Muscle of leg (tissue), 11 donors: ENCODE data around the gene UBAC2. TPM values are rescaled to one million over a fixed set of nuclear protein-coding genes. Genes with fewer than 3 reads are reported as not detected.

Experiments used
- DNase-seq: peaks from one replicate; pipeline ENCODE4 v3.0.0; 2013
- H3K27ac ChIP-seq: one replicate; pipeline ENCODE4 v1.5.1; 2013; ENCODE audit warnings: mild to moderate bottlenecking, low read length, control low read depth
- H3K27me3 ChIP-seq: one replicate; pipeline ENCODE4 v1.6.1; 2013; ENCODE audit warnings: low read length; ENCODE audit not compliant: control insufficient read depth, insufficient read depth
- H3K36me3 ChIP-seq: one replicate; pipeline ENCODE4 v1.6.1; 2013; ENCODE audit warnings: low read length; ENCODE audit not compliant: control insufficient read depth, insufficient read depth
- H3K4me1 ChIP-seq: one replicate; pipeline ENCODE4 v1.6.1; 2013; ENCODE audit warnings: low read length; ENCODE audit not compliant: control insufficient read depth, insufficient read depth
- H3K4me3 ChIP-seq: one replicate; pipeline ENCODE4 v1.5.1; 2013; ENCODE audit warnings: low read length, control low read depth
- H3K9me3 ChIP-seq: replicated peaks from 2 replicates; pipeline ENCODE4 v1.6.1; 2013; ENCODE audit warnings: low read depth, low read length; ENCODE audit not compliant: control insufficient read depth
- WGBS: methylation state at CpG from one replicate; pipeline ENCODE4 v1.1.5; 2013; ENCODE audit warnings: missing lambda C conversion rate; ENCODE audit not compliant: insufficient coverage; 5-methylcytosine and 5-hydroxymethylcytosine counted together
- polyA plus RNA-seq, 8 donors: library from polyadenylated mRNA; unstranded; fragments of 120-200 nt; gene quantifications; one replicate each; pipeline versions ENCODE4 v1.2.1 to v1.2.3, GENCODE V29; 2013; ENCODE audit warnings: inconsistent platforms in 1 of 8, low replicate concordance in 1 of 8; ENCODE audit not compliant: insufficient read length in 8 of 8, insufficient read depth in 1 of 8
- total RNA-seq: library from RNA; stranded (reverse); fragments of 120-200 nt; gene quantifications from one replicate; pipeline ENCODE4 v1.2.4, GENCODE V29; 2013

Gene UBAC2
- total and polyA plus RNA-seq, 9 donors, result 46.3 to 92.6 (median 84.7) TPM

GRCh38 chr13:99289271-99289670, 88.6 kb downstream of the UBAC2 start:
- 100% methylated on average over 1 of the region's 2 CpGs for WGBS
- Histone ChIP-seq H3K36me3 (peaks cover 3% of the 10 kb centered on the region), H3K27ac (no peak overlapping the region), H3K9me3 (no peaks in the 10 kb centered on the region), H3K27me3 (no peaks in the 10 kb centered on the region), H3K4me1 (peaks cover 11% of the 10 kb centered on the region), H3K4me3 (no peak overlapping the region)
- peak; percentile 32 for DNase-seq

DNA sequence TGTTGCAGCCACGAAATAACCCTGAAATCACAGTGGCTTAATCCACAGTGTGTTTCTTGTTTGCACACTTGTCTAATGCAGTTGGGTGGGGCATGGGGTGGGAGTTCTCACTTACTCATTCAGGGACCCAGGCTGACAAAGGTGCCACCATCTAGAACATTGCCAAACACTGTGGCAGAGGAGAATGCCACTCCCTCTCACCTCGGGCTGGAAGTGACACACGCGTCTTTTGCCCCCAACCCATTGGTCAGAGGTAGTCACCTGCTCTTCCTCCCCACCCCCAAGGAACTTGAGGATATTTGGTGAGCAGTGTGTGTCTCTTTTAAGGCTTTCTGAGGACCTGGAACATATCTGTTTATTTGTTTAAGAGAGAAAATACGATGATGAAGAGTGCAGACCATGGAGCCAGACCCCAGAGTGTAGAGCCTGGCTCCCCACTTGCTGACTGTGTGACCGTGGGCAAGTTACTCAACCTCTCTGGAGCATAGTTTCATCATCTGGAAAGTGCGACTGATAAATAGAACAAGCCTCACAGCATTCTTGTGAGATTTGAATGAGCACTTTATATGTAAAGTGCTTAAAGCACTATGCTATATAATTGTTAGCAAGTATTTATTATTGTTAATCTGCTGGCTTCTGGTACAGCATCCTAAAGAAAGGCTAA, 89.2 kb downstream of the UBAC2 start:
- H3K27me3 ChIP-seq, result no peaks in the 10 kb centered on the region
- DNase-seq, result no peak
- no peak overlapping the region for H3K27ac ChIP-seq
- H3K4me3 ChIP-seq, result no peak overlapping the region
- 61% methylated on average over 2 of the region's 7 CpGs for WGBS
- H3K9me3 ChIP-seq, result no peaks in the 10 kb centered on the region
- peaks cover 3% of the 10 kb centered on the region for H3K36me3 ChIP-seq
- peaks cover 11% of the 10 kb centered on the region for H3K4me1 ChIP-seq

GRCh38 chr13:99290894-99291293, 90.2 kb downstream of the UBAC2 start:
- Histone ChIP-seq H3K4me3 (no peak overlapping the region), H3K4me1 (peaks cover 6% of the 10 kb centered on the region), H3K27ac (no peak overlapping the region), H3K36me3 (peaks cover 3% of the 10 kb centered on the region), H3K27me3 (no peaks in the 10 kb centered on the region), H3K9me3 (no peaks in the 10 kb centered on the region)
- WGBS, result 87% methylated on average over 3 of the region's 3 CpGs
- no peak for DNase-seq

DNA sequence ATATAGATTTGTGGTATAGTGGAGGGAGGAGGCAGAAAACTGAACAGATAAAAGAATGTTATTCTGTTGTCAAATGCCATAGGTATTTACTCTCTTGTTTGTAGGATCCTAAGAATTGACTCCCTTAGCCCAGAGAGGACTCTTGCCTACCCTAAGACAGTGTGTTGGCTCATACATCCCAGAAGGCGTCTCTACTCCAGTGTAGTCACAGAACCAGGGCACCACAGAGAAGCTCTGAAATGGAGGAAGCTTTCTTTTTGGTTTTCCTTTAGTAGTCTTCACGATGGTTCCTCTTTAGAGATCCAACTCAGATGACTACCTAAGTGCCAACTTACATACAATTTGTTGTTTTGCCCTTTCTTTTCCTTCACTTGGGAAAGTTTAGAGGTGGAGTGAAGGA, 92.5 kb downstream of the UBAC2 start:
- Histone ChIP-seq H3K36me3 (peaks cover 3% of the 10 kb centered on the region), H3K9me3 (no peaks in the 10 kb centered on the region), H3K27me3 (no peaks in the 10 kb centered on the region), H3K4me3 (no peak overlapping the region), H3K27ac (no peak overlapping the region), H3K4me1 (no peaks in the 10 kb centered on the region)
- WGBS, result no CpG with 5 or more reads among the region's 2 CpGs
- no peak for DNase-seq

GRCh38 chr13:99294198-99294597, 93.5 kb downstream of the UBAC2 start:
- no peak for DNase-seq
- Histone ChIP-seq H3K36me3 (peaks cover 3% of the 10 kb centered on the region), H3K27ac (no peak overlapping the region), H3K27me3 (no peaks in the 10 kb centered on the region), H3K4me3 (no peak overlapping the region), H3K4me1 (no peaks in the 10 kb centered on the region), H3K9me3 (no peaks in the 10 kb centered on the region)

DNA sequence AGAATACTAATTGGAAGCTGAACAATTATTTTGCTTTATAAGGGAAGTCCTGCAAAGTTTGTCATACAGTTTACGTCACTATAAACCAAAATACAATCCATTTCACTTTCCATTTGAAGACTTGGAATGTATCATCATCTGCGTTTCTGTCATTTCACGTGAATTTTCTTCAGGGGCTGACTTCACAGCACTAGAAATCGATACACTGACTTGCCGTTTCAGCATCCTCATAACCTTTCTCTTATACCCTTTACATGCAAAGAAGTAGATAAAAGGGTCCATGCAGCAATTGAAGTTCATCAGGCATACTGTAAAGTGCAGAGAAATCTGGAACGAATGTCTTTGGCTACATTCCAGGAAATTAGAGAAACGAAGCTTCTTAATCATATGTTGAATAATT, 94.3 kb downstream of the UBAC2 start:
- Histone ChIP-seq H3K4me1 (no peaks in the 10 kb centered on the region), H3K27ac (no peak overlapping the region), H3K36me3 (peaks cover under 1% of the 10 kb centered on the region), H3K9me3 (no peaks in the 10 kb centered on the region), H3K4me3 (no peak overlapping the region), H3K27me3 (no peaks in the 10 kb centered on the region)
- 88% methylated on average over 3 of the region's 7 CpGs for WGBS
- DNase-seq, result no peak

GRCh38 chr13:99295488-99296252, 95.0 kb downstream of the UBAC2 start:
- Histone ChIP-seq H3K9me3 (no peaks in the 10 kb centered on the region), H3K36me3 (no peaks in the 10 kb centered on the region), H3K27me3 (no peaks in the 10 kb centered on the region), H3K4me3 (no peak overlapping the region), H3K27ac (no peak overlapping the region), H3K4me1 (no peaks in the 10 kb centered on the region)
- no peak for DNase-seq
- 72% methylated on average over 7 of the region's 12 CpGs for WGBS

DNA sequence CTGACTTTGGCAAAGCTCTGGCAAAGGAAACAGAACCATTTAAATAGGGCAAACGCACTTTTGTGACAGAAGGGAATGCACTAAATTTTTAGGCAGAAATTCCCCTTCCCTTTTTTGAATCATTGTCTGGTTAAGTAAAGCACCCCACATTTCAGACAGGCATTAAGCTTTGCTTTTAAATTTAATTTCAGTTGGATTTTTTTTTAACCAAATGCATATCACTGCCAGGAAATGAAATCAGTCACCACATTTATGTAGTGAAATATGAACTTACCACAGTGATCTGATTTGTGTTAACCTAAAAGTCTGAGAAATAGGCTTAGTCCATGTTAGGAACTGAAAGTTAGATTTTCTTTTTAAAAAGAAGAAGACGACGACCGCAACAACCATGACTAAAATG, 95.7 kb downstream of the UBAC2 start:
- WGBS, result no CpG with 5 or more reads among the region's 4 CpGs
- peak; percentile 34 for DNase-seq
- H3K36me3 ChIP-seq, result no peaks in the 10 kb centered on the region
- H3K27me3 ChIP-seq, result no peaks in the 10 kb centered on the region
- H3K9me3 ChIP-seq, result no peaks in the 10 kb centered on the region
- H3K4me1 ChIP-seq, result no peaks in the 10 kb centered on the region
- no peak overlapping the region for H3K27ac ChIP-seq
- H3K4me3 ChIP-seq, result no peak overlapping the region

DNA sequence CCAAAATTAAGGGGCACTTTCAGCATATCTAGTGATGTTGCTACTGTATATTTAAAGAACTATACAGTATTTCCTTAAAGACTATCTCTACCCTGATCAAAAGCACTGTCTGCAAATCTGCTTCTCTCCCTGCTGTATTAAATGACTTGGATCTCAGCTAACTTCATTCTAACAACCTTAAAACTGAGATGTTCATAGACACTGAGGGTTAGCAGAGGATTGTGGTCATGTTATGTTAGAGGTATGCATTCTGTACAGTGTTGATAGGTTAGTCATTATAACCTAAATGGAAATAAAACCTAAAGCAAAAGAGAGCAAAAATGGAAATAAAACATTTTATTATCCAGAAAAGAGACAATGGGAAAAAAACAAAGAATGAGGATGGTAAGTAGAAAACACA, 96.7 kb downstream of the UBAC2 start:
- Histone ChIP-seq H3K9me3 (no peaks in the 10 kb centered on the region), H3K36me3 (no peaks in the 10 kb centered on the region), H3K4me3 (no peak overlapping the region), H3K27me3 (no peaks in the 10 kb centered on the region), H3K4me1 (no peaks in the 10 kb centered on the region), H3K27ac (no peak overlapping the region)
- DNase-seq, result no peak

- no CpG with 5 or more reads among the region's 2 CpGs for WGBS
- H3K9me3 ChIP-seq, result no peaks in the 10 kb centered on the region
- H3K27ac ChIP-seq, result no peak overlapping the region
- no peak for DNase-seq
- no peaks in the 10 kb centered on the region for H3K27me3 ChIP-seq
- H3K4me3 ChIP-seq, result no peak overlapping the region
- H3K4me1 ChIP-seq, result no peaks in the 10 kb centered on the region
- H3K36me3 ChIP-seq, result peaks cover 5% of the 10 kb centered on the region
Measured at GRCh38 chr13:99298056-99298455, 97.4 kb downstream of the UBAC2 start.
